ENCODE data around the gene CACNA1A.

The CACNA1A gene

DNA sequence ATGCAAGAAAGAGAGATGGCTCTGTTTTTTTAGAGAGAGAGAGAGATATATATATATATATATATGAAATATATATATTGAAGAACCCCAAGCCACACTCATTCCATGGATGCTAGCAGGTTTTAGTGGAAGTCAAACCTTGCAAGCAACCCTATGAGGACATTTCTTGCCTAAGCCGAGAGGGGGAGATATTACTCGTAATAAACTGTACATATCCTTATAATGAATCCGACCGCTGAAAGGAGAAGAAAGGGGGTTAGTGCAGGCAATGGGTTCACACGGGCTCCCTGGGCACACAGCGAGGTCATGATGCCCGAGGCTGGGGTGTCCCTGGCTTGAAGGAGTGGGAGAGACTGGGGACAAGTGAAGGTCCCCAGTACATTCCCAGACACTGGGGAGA lies 277.7 kb downstream of the CACNA1A start:
- H3F3A ChIP-seq (ENCODE audit: insufficient read depth, low read length) = no peaks in the 10 kb centered on the region
- no peaks in the 10 kb centered on the region for H3K36me3 ChIP-seq (replicated peaks; ENCODE audit: insufficient read depth, low read length)
- H3K9ac ChIP-seq (ENCODE audit: low read length) = no peak overlapping the region

DNA sequence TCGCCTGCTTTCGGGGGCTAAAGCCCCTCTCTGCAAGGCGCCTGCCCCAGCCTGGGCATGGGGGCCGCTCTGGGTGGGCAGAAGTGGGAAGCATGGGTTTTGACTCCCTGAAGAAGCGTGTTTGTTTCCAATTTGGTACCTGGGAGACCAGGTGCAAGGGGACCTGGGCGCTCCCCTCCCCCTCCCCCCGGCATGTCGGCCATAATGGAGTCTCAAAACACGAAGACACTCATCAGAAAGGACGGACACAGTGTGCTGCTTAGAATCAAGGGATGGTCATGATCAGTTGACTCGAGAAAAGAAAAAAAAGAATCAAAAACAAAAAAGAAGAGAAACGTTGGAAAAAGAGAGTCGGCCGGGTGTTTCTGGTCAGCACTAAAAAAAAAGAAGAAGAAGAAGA lies 279.3 kb downstream of the CACNA1A start:
- no peaks in the 10 kb centered on the region for H4K20me1 ChIP-seq (ENCODE audit: insufficient read depth, low read length)
- no peaks in the 10 kb centered on the region for H3K79me2 ChIP-seq (ENCODE audit: low read length)
- H3F3A ChIP-seq (ENCODE audit: insufficient read depth, low read length) = no peaks in the 10 kb centered on the region
- H3K27ac ChIP-seq (ENCODE audit: low read length) = no peak overlapping the region
- peaks cover 97% of the 10 kb centered on the region for H3K27me3 ChIP-seq (replicated peaks; ENCODE audit: insufficient read depth, low read length)
- no peak overlapping the region for H2AFZ ChIP-seq (ENCODE audit: low read length)
- no peak for TF ChIP-seq EZH2phosphoT487 (IDR thresholded peaks at IDR 0.05; ENCODE audit: low read length)
- no peak for TF ChIP-seq CTCF (IDR thresholded peaks at IDR 0.05; ENCODE audit: low read length)
- no peak for TF ChIP-seq EZH2 (optimal IDR thresholded peaks at IDR 0.05; ENCODE audit: low read depth, low read length)
- no peaks in the 10 kb centered on the region for H3K9me2 ChIP-seq (replicated peaks; ENCODE audit: insufficient read depth, low read length)
- DNase-seq = no peak
- H3K9ac ChIP-seq (ENCODE audit: low read length) = no peak overlapping the region
- no peaks in the 10 kb centered on the region for H3K9me3 ChIP-seq (replicated peaks; ENCODE audit: insufficient read depth, low read length)
- no peak overlapping the region for H3K4me3 ChIP-seq (ENCODE audit: low read length)
- H3K4me2 ChIP-seq (ENCODE audit: low read depth, low read length) = no peak overlapping the region
- no peaks in the 10 kb centered on the region for H3K36me3 ChIP-seq (replicated peaks; ENCODE audit: insufficient read depth, low read length)
- no peaks in the 10 kb centered on the region for H3K4me1 ChIP-seq (ENCODE audit: low read length)

More for the DNA sequence above, 277.7 kb downstream of the CACNA1A start:
- H3K9me3 ChIP-seq (replicated peaks; ENCODE audit: insufficient read depth, low read length) = no peaks in the 10 kb centered on the region
- no peak overlapping the region for H3K4me2 ChIP-seq (ENCODE audit: low read depth, low read length)
- peaks cover 92% of the 10 kb centered on the region for H3K27me3 ChIP-seq (replicated peaks; ENCODE audit: insufficient read depth, low read length)
- H3K9me2 ChIP-seq (replicated peaks; ENCODE audit: insufficient read depth, low read length) = no peaks in the 10 kb centered on the region
- no peaks in the 10 kb centered on the region for H4K20me1 ChIP-seq (ENCODE audit: insufficient read depth, low read length)
- no peak for DNase-seq
- H3K4me3 ChIP-seq (ENCODE audit: low read length) = no peak overlapping the region
- H3K27ac ChIP-seq (ENCODE audit: low read length) = no peak overlapping the region
- H3K4me1 ChIP-seq (ENCODE audit: low read length) = no peaks in the 10 kb centered on the region
- TF ChIP-seq CTCF (IDR thresholded peaks at IDR 0.05; ENCODE audit: low read length) (no peak), EZH2 (optimal IDR thresholded peaks at IDR 0.05; ENCODE audit: low read depth, low read length) (no peak), EZH2phosphoT487 (IDR thresholded peaks at IDR 0.05; ENCODE audit: low read length) (no peak)
- no peak overlapping the region for H2AFZ ChIP-seq (ENCODE audit: low read length)
- H3K79me2 ChIP-seq (ENCODE audit: low read length) = no peaks in the 10 kb centered on the region

DNA sequence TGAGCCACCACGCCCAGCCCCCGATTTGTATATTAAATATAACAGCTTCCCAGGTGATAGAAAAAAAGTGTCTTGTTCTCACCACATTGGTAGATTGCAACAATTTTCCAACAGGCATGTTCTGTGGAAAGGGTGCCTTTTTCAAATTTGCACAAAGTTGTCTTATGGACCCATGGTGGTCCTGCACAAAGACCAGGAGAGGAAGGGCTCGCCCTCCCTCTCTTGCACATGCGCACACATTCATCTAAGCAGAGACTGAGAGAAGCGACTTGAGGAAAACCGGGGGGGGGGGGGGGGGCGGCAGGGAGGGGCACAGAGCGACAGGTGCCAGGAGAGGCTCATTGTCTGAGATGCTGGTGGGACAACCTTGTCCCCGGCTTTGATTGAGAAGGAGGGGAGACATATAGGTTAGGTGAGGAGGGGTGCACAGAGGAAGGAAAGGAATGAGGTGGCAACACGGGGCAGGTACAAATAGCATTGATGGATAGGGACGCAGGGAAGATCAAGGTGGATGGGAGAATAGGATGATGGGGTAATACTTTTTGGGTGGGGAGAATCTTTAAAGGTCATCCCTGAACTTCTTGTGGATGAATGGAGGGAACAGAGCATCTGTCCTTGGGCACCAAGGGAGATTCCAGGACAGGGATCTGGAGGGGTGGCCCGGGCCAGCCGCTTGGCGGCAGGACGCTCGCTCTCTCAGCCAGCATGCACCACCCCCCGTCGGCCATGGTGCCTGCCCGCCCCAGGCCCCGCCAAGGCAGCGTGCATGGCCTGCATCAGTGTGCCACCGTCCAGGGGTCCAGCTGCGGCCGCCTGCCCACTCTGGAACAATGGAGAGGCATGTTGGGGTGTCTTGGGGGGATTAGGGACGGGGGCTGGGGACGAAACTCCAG lies 280.1 kb downstream of the CACNA1A start:
- TF ChIP-seq EZH2 (optimal IDR thresholded peaks at IDR 0.05; ENCODE audit: low read depth, low read length) (no peak), CTCF (IDR thresholded peaks at IDR 0.05; ENCODE audit: low read length) (no peak), EZH2phosphoT487 (IDR thresholded peaks at IDR 0.05; ENCODE audit: low read length) (no peak)
- Histone ChIP-seq H3K27ac (ENCODE audit: low read length) (no peak overlapping the region), H3K27me3 (replicated peaks; ENCODE audit: insufficient read depth, low read length) (peaks cover 96% of the 10 kb centered on the region), H3K36me3 (replicated peaks; ENCODE audit: insufficient read depth, low read length) (no peaks in the 10 kb centered on the region), H3K9me3 (replicated peaks; ENCODE audit: insufficient read depth, low read length) (no peaks in the 10 kb centered on the region), H3K9me2 (replicated peaks; ENCODE audit: insufficient read depth, low read length) (no peaks in the 10 kb centered on the region), H3K4me3 (ENCODE audit: low read length) (no peak overlapping the region), H4K20me1 (ENCODE audit: insufficient read depth, low read length) (no peaks in the 10 kb centered on the region), H3K79me2 (ENCODE audit: low read length) (no peaks in the 10 kb centered on the region), H3K4me1 (ENCODE audit: low read length) (no peaks in the 10 kb centered on the region), H3K4me2 (ENCODE audit: low read depth, low read length) (no peak overlapping the region), H3F3A (ENCODE audit: insufficient read depth, low read length) (no peaks in the 10 kb centered on the region), H2AFZ (ENCODE audit: low read length) (no peak overlapping the region), H3K9ac (ENCODE audit: low read length) (no peak overlapping the region)
- no peak for DNase-seq

Data from MM.1S (cell line).